ENCODE measurements around the gene ABCD1. TPM values are rescaled to one million over a fixed set of nuclear protein-coding genes. Genes with fewer than 3 reads are reported as not detected.
"Not testable (repeated sequence)": the region's sequence is repeated elsewhere in the genome, so short reads cannot be mapped to it uniquely, and the experiment has no call there.

The ABCD1 gene
- total and polyA plus RNA-seq, 3 experiments from 2014 or later, result 3.4 to 4.1 (median 3.9) TPM

GRCh38 chrX:153687121-153688039, 37.3 kb upstream of the ABCD1 start, which contains the start of gene SLC6A8:
SLC6A8 (plus strand) TSS chrX:153687926; CDS start chrX:153688575, 649 bp downstream.
- no peaks in the 10 kb centered on the region for H3K27me3 ChIP-seq (ENCODE audit: insufficient read depth, low read length, poor library complexity, severe bottlenecking)
- peak within 1 kb of the TSS; percentile 54 for H3K27ac ChIP-seq (ENCODE audit: low read depth, low read length)
- H3K9me3 ChIP-seq (ENCODE audit: low read length), result no peaks in the 10 kb centered on the region
- no peaks in the 10 kb centered on the region for H3K36me3 ChIP-seq (ENCODE audit: insufficient read depth, low read length)
- Mint-ChIP-seq H3K4me3 (peak within 1 kb of the TSS; percentile 40 to 88 (median 71)), H3K27ac (peak within 1 kb of the TSS in 2 of 8 donors; percentile 38 to 66), H3K27me3 (peaks cover 5 to 10% of the 10 kb centered on the region in 2 donors), H3K4me1 (no peaks in the 10 kb centered on the region), H3K9me3 (no peaks in the 10 kb centered on the region), H3K36me3 (no peaks in the 10 kb centered on the region)
- CTCF ChIA-PET, result interaction anchor here (1.0 to 1.6 kb wide), 4 partner anchors 19 to 238 kb away, joined by 3 to 5 read pairs (median 4); no protein-coding TSS in a partner anchor
- H3K4me3 ChIP-seq (ENCODE audit: low read length), result no peak within 1 kb of the TSS
- DNase-seq, result peak in 4 of 5 donors; percentile 19 to 52 (median 27)
- no peaks in the 10 kb centered on the region for H3K4me1 ChIP-seq (ENCODE audit: insufficient read depth, low read length)
- POLR2A ChIA-PET, result no interaction called here

- H3K4me1 ChIP-seq (ENCODE audit: insufficient read depth, low read length), result no peaks in the 10 kb centered on the region
- no peaks in the 10 kb centered on the region for H3K4me1 Mint-ChIP-seq
- POLR2A ChIA-PET, result no interaction called here
- no peak overlapping the region for H3K27ac ChIP-seq (ENCODE audit: low read depth, low read length)
- no peaks in the 10 kb centered on the region for H3K9me3 Mint-ChIP-seq
- no peak overlapping the region for H3K4me3 Mint-ChIP-seq
- no peaks in the 10 kb centered on the region for H3K36me3 Mint-ChIP-seq
- H3K9me3 ChIP-seq (ENCODE audit: low read length), result no peaks in the 10 kb centered on the region
- no peak for DNase-seq
- no peaks in the 10 kb centered on the region for H3K27me3 ChIP-seq (ENCODE audit: insufficient read depth, low read length, poor library complexity, severe bottlenecking)
- H3K36me3 ChIP-seq (ENCODE audit: insufficient read depth, low read length), result no peaks in the 10 kb centered on the region
- peaks cover 5% of the 10 kb centered on the region in 2 donors for H3K27me3 Mint-ChIP-seq
- no peak overlapping the region for H3K27ac Mint-ChIP-seq
- H3K4me3 ChIP-seq (ENCODE audit: low read length), result no peak overlapping the region
- CTCF ChIA-PET, result interaction anchor here (1.0 kb wide), 1 partner anchor 20 kb away, joined by 3 read pairs; no protein-coding TSS in a partner anchor
Measured at GRCh38 chrX:153688071-153688470, 36.6 kb upstream of the ABCD1 start.

GRCh38 chrX:153688506-153688905, 36.1 kb upstream of the ABCD1 start:
- no peak overlapping the region for H3K27ac Mint-ChIP-seq
- H3K27ac ChIP-seq (ENCODE audit: low read depth, low read length), result no peak overlapping the region
- H3K4me1 ChIP-seq (ENCODE audit: insufficient read depth, low read length), result no peaks in the 10 kb centered on the region
- no peak for DNase-seq
- H3K27me3 ChIP-seq (ENCODE audit: insufficient read depth, low read length, poor library complexity, severe bottlenecking), result no peaks in the 10 kb centered on the region
- POLR2A ChIA-PET, result no interaction called here
- H3K4me1 Mint-ChIP-seq, result no peaks in the 10 kb centered on the region
- H3K36me3 Mint-ChIP-seq, result no peaks in the 10 kb centered on the region
- no peak overlapping the region for H3K4me3 ChIP-seq (ENCODE audit: low read length)
- CTCF ChIA-PET, result no interaction called here
- H3K9me3 Mint-ChIP-seq, result no peaks in the 10 kb centered on the region
- H3K9me3 ChIP-seq (ENCODE audit: low read length), result no peaks in the 10 kb centered on the region
- H3K27me3 Mint-ChIP-seq, result peaks cover 3 to 5% of the 10 kb centered on the region in 2 donors
- no peak overlapping the region for H3K4me3 Mint-ChIP-seq
- no peaks in the 10 kb centered on the region for H3K36me3 ChIP-seq (ENCODE audit: insufficient read depth, low read length)

- no peaks in the 10 kb centered on the region for H3K4me1 ChIP-seq (ENCODE audit: insufficient read depth, low read length)
- POLR2A ChIA-PET, result no interaction called here
- Mint-ChIP-seq H3K4me1 (no peaks in the 10 kb centered on the region), H3K27ac (no peak overlapping the region), H3K27me3 (peaks cover 2 to 5% of the 10 kb centered on the region in 2 donors), H3K9me3 (no peaks in the 10 kb centered on the region), H3K36me3 (no peaks in the 10 kb centered on the region), H3K4me3 (no peak overlapping the region)
- H3K27ac ChIP-seq (ENCODE audit: low read depth, low read length), result peak overlapping the region; percentile 31
- H3K27me3 ChIP-seq (ENCODE audit: insufficient read depth, low read length, poor library complexity, severe bottlenecking), result no peaks in the 10 kb centered on the region
- no peak for DNase-seq
- H3K4me3 ChIP-seq (ENCODE audit: low read length), result no peak overlapping the region
- H3K36me3 ChIP-seq (ENCODE audit: insufficient read depth, low read length), result no peaks in the 10 kb centered on the region
- CTCF ChIA-PET, result no interaction called here
- no peaks in the 10 kb centered on the region for H3K9me3 ChIP-seq (ENCODE audit: low read length)
Measured at GRCh38 chrX:153688911-153689590, 35.6 kb upstream of the ABCD1 start.

- Mint-ChIP-seq H3K36me3 (peaks cover 0 to 2% (median 0%) of the 10 kb centered on the region in 3 donors), H3K27ac (no peak overlapping the region), H3K4me1 (no peaks in the 10 kb centered on the region), H3K4me3 (peak overlapping the region in 4 of 7 donors; percentile 37 to 59 (median 41)), H3K9me3 (no peaks in the 10 kb centered on the region), H3K27me3 (peaks cover 0 to 5% of the 10 kb centered on the region in 2 donors)
- Histone ChIP-seq H3K4me3 (ENCODE audit: low read length) (no peak overlapping the region), H3K36me3 (ENCODE audit: insufficient read depth, low read length) (no peaks in the 10 kb centered on the region), H3K27me3 (ENCODE audit: insufficient read depth, low read length, poor library complexity, severe bottlenecking) (no peaks in the 10 kb centered on the region), H3K4me1 (ENCODE audit: insufficient read depth, low read length) (no peaks in the 10 kb centered on the region), H3K9me3 (ENCODE audit: low read length) (no peaks in the 10 kb centered on the region), H3K27ac (ENCODE audit: low read depth, low read length) (peak overlapping the region; percentile 31)
- CTCF ChIA-PET, result no interaction called here
- POLR2A ChIA-PET, result no interaction called here
- no peak for DNase-seq
Measured at GRCh38 chrX:153689654-153690465, 34.8 kb upstream of the ABCD1 start.

GRCh38 chrX:153690466-153690865, 34.2 kb upstream of the ABCD1 start:
- H3K27me3 ChIP-seq (ENCODE audit: insufficient read depth, low read length, poor library complexity, severe bottlenecking), result no peaks in the 10 kb centered on the region
- Mint-ChIP-seq H3K4me3 (peak overlapping the region in 3 of 7 donors; percentile 37 to 55 (median 38)), H3K27ac (no peak overlapping the region), H3K36me3 (peaks cover 0 to 2% (median 0%) of the 10 kb centered on the region in 3 donors), H3K4me1 (no peaks in the 10 kb centered on the region), H3K9me3 (no peaks in the 10 kb centered on the region), H3K27me3 (peaks cover 0 to 5% of the 10 kb centered on the region in 2 donors)
- ChIA-PET POLR2A (no interaction called here), CTCF (no interaction called here)
- peak overlapping the region; percentile 31 for H3K27ac ChIP-seq (ENCODE audit: low read depth, low read length)
- no peak for DNase-seq
- no peak overlapping the region for H3K4me3 ChIP-seq (ENCODE audit: low read length)
- no peaks in the 10 kb centered on the region for H3K9me3 ChIP-seq (ENCODE audit: low read length)
- no peaks in the 10 kb centered on the region for H3K4me1 ChIP-seq (ENCODE audit: insufficient read depth, low read length)
- no peaks in the 10 kb centered on the region for H3K36me3 ChIP-seq (ENCODE audit: insufficient read depth, low read length)

- H3K4me1 ChIP-seq (ENCODE audit: insufficient read depth, low read length); H3K9me3 Mint-ChIP-seq; H3K36me3 Mint-ChIP-seq; H3K4me3 ChIP-seq (ENCODE audit: low read length); H3K27ac Mint-ChIP-seq; DNase-seq; H3K4me1 Mint-ChIP-seq; H3K27me3 ChIP-seq (ENCODE audit: insufficient read depth, low read length, poor library complexity, severe bottlenecking); CTCF ChIA-PET; POLR2A ChIA-PET; H3K36me3 ChIP-seq (ENCODE audit: insufficient read depth, low read length); H3K27ac ChIP-seq (ENCODE audit: low read depth, low read length); H3K27me3 Mint-ChIP-seq; H3K9me3 ChIP-seq (ENCODE audit: low read length): not testable (repeated sequence)
- H3K4me3 Mint-ChIP-seq, result peak overlapping the region in 1 of 7 donors; percentile 51
Measured at GRCh38 chrX:153691032-153691827, 33.4 kb upstream of the ABCD1 start.
